AG04449 (cell line): ENCODE measurements around the gene ARHGDIB.

Experiments
- CTCF ChIA-PET: fragments of 350-600 bp; formaldehyde crosslinking; extraction: SDS; loops from one replicate; lab custom pipeline; 2021; ENCODE audit warnings: antibody characterized with exemption; lab: Yijun Ruan, JAX
- POLR2A ChIA-PET: fragments of 400-600, 350-600 bp; formaldehyde crosslinking; extraction: SDS; loops from one replicate; lab custom pipeline; 2020; ENCODE audit warnings: antibody characterized with exemption, inconsistent platforms; lab: Yijun Ruan, JAX
- DNase-seq: peaks from one replicate; pipeline ENCODE4 v3.0.0-alpha.2; 2010; ENCODE audit warnings: low read depth, low spot score
- H3K4me3 ChIP-seq: 2 replicates; pipeline ENCODE4 v1.5.1; 2011; ENCODE audit warnings: low read depth, mild to moderate bottlenecking, control low read depth, low read length
- CTCF ChIP-seq: IDR thresholded peaks from one replicate; pipeline ENCODE4 v1.5.1; 2011; ENCODE audit warnings: mild to moderate bottlenecking, moderate library complexity, low read length, control low read depth, inconsistent platforms; ENCODE audit not compliant: insufficient read depth; ENCODE audit errors: missing control alignments

The ARHGDIB gene

DNA sequence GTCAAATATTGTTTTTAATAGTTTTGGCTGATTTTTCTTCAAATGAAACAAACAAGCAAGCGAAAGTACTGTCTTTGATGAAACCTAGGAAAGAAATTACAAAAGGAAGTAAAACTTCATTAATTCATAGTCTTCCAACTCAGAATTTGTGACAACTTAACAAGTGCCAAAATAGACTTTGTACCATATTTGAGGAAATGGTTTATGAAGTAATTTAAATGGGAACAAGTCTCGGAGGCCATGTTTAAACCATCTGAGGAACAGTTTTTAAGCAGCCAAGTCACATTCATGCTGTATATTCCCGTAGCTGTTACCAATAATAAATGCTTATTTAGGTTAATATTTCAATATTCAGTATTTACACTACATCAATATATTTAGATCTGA lies 745 bp upstream of the ARHGDIB start:
- ChIA-PET POLR2A (no interaction called here), CTCF (no interaction called here)
- no peak for DNase-seq
- H3K4me3 ChIP-seq: no peak overlapping the region
- TF ChIP-seq CTCF: no peak

- no peak for DNase-seq
- ChIA-PET POLR2A (no interaction called here), CTCF (no interaction called here)
- H3K4me3 ChIP-seq: no peak overlapping the region; the same call in 1 of the 2 replicates
- TF ChIP-seq CTCF: no peak
These were observed 594 bp downstream of the ARHGDIB start for GRCh38 chr12:14960548-14961465.

DNA sequence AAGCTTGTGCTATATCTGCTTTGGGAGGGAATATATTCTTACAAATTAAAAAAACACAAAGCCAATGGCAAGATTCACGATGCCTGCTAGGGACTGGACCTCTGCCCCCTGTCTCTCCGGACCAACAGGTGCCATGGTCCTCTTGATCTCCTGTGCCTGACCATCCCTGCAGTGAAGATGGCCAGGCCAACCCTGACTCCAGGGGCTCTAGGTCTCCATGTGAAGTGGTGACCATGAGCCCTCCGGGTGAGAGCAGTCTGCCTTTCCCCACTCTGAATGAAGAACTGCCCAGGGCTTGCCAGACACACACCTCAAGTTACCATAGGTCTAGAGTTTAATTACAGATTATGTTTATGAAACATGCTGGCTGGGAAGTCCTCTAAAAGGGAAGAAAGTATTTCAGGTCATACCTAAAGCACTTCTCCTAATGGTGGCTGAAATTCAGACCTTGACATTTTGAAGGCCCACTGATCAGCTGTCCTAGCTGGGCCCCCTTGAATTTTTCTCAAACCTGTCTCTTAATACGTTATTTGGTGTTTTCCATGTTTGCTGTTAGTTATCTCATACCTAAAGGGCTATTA lies 1.4 kb downstream of the ARHGDIB start:
- CTCF ChIA-PET: no interaction called here
- no peak for DNase-seq
- TF ChIP-seq CTCF: no peak
- POLR2A ChIA-PET: no interaction called here
- no peak overlapping the region for H3K4me3 ChIP-seq

- no peak for DNase-seq
These were observed 1.9 kb downstream of the ARHGDIB start for GRCh38 chr12:14959463-14959862.

GRCh38 chr12:14959126-14959440 lies 2.3 kb downstream of the ARHGDIB start:
- H3K4me3 ChIP-seq: no peak overlapping the region
- ChIA-PET POLR2A (no interaction called here), CTCF (no interaction called here)
- TF ChIP-seq CTCF: no peak
- no peak for DNase-seq

More at GRCh38 chr12:14959463-14959862, 1.9 kb downstream of the ARHGDIB start:
- H3K4me3 ChIP-seq: no peak overlapping the region
- TF ChIP-seq CTCF: no peak
- ChIA-PET POLR2A (no interaction called here), CTCF (no interaction called here)

GRCh38 chr12:14958361-14959125 lies 2.9 kb downstream of the ARHGDIB start:
- CTCF ChIA-PET: interaction anchor here (1.5 kb wide), 1 partner anchor 121 kb away, joined by 3 read pairs; no protein-coding TSS in a partner anchor
- no peak for TF ChIP-seq CTCF
- DNase-seq: no peak
- no peak overlapping the region for H3K4me3 ChIP-seq
- POLR2A ChIA-PET: no interaction called here
